Fibroblast of skin of right quadriceps (primary cell): ENCODE measurements around the gene MS4A4A.
"Not testable (repeated sequence)": the region's sequence is repeated elsewhere in the genome, so short reads cannot be mapped to it uniquely, and the experiment has no call there.

Experiments
- DNase-seq: peaks from one replicate; pipeline ENCODE4 v3.0.0-alpha.2; 2013

The MS4A4A gene

DNA sequence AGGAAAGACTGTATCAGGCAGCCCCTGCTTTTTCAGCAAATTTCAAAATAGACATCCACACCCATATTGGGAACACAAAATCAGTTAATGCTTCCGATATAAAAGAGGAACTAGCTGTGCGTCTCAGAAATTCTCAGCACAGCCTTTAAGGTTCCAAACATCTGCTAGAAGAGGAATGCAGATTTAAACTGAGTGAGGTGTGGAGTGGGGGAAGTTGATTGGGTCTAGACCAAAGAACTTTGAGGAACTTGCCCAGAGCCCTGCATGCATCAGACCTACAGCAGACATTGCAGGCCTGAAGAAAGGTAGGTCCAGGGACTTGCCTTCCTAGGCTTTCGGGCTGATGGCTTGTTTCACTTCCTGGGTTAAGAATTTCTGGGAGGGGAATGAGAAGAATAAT lies at the start of gene MS4A4A:
Gene MS4A4A (plus strand): TSS at position 255 of the 400 bp plus-strand sequence. CDS start 10 bp downstream, at position 265.
- no peak for DNase-seq

DNA sequence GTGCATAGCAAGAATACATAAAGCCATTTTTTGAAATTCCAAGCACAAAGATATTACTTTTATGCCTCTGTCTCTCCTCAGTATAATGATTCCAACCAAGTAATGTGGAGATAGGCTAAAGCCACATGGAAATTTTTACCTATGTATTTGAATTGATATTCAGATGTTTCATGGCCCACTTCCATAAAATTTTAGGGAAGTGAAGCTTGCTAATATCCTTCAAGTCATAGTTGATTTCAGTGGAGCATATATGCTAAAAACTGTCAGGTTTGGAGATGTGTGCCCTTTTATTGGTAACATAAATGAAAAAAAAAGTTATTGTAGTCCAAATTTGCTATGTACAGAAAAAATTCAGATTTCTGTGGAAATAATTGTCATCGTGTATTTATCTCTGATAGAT lies 49.8 kb upstream of the MS4A4A start:
- DNase-seq = no peak

DNA sequence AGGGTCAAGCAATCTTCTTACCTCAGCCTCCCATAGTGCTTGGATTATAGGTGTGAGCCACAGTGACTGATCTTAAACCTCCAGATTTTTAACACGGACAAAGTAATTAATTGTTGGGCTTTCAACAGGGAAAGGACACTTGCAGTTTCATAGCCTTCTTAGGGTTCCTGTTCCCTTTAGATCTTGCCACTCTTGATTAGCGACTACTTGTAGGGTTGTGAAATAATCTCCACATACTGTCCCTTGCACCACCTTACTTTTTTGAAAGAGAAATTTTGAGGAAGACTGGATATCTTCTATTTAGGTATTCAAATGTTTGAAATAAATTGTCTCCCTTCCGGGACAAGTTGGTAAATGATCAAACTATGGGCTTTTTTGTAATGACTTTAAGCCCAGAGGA lies 45.1 kb upstream of the MS4A4A start:
- DNase-seq = no peak

DNA sequence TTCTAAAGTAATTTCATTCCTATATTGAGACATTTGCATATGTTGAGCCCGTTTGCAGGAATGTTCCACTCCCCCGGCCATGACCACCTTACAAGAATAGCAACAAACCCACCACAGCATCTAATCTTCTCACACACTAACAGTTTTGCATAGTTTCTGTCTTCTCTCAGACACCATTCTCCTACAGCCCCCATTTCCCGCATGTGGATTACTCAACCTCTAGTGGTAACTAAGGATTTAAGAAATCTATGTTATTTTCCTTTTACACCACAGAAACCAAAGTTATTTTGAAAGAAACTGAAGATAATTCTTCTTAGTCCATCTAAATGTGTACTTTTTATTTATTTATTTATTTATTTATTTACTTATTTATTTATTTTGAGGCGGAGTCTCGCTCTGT lies 39.8 kb upstream of the MS4A4A start:
- DNase-seq = no peak

DNA sequence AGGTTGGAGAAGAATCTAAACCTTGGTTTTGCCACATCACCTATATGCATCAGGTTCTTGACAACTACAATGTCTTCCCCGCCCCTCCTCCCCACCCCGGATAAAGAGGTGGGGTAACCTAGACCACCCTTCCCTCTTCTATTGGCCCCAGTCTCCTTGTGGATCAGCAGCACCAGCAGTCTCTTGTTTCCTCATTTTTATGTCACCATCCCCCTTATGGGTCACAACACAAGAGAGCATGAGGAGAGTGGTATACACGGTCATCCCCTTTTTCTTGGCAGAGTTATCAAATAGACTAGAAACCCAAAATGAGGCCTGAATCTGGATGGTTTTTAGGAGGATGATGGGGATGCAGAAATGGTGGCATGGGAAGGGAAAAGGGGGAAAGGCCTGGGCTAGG lies 38.7 kb upstream of the MS4A4A start:
- no peak for DNase-seq

DNA sequence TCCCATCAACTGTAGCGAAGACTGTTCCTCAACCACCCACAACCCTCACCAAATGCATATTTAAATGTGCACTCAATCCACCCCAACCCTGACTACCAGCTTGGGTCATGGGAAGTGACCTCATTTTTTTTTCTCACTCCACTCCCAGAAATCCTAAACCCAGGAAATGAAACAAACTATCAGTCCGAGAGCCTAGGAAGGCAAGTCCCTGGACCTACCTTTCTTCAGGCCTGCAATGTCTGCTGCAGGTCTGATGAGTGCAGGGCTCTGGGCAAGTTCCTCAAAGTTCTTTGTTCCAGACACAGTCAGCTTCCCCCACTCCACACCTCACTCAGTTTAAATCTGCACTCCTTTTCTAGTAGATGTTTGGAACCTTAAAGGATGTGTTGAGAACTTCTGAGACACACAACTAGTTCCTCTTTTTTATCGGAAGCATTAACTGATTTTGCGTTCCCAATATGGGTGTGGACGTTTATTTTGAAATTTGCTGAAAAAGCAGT lies 37.7 kb upstream of the MS4A4A start, which contains the start of gene MS4A4E:
Gene MS4A4E (minus strand): TSS at position 398 of the 500 bp plus-strand sequence. CDS start 13,082 bp downstream, outside the sequence.
- DNase-seq = no peak

DNA sequence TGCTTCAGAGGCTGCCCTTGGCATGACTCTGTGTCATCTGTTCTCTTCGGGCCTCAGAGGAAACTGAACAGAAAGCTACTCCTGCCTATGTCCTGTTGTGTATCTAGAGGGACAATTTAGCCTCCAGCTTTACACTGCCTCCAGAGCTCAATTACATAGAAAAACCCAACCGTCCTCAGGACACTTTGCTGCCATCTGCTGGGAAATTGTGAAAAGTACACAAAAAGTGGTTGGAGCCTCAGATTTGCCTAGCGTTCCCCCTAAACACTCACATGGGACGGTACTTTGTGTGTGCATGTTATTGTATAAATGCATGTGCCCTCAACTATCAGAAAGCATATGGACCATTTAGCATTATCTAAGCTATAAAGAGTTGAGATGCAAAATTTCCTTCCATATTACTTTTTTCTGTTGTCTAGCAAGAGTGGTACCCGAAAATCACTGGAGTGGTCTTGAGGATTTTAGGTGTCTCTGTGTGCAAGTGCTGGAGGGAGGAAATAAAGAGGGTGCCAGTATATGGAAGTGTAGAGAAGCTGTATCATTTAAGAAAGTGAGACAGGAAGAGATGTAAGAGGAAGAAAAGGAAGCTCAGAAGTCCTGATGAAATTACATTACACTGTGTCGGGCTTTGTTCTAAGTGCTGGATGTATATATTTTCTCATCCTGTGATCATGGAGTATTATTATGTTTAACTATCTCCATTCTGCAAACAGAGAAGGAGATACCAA lies 28.8 kb upstream of the MS4A4A start:
- no peak for DNase-seq

DNA sequence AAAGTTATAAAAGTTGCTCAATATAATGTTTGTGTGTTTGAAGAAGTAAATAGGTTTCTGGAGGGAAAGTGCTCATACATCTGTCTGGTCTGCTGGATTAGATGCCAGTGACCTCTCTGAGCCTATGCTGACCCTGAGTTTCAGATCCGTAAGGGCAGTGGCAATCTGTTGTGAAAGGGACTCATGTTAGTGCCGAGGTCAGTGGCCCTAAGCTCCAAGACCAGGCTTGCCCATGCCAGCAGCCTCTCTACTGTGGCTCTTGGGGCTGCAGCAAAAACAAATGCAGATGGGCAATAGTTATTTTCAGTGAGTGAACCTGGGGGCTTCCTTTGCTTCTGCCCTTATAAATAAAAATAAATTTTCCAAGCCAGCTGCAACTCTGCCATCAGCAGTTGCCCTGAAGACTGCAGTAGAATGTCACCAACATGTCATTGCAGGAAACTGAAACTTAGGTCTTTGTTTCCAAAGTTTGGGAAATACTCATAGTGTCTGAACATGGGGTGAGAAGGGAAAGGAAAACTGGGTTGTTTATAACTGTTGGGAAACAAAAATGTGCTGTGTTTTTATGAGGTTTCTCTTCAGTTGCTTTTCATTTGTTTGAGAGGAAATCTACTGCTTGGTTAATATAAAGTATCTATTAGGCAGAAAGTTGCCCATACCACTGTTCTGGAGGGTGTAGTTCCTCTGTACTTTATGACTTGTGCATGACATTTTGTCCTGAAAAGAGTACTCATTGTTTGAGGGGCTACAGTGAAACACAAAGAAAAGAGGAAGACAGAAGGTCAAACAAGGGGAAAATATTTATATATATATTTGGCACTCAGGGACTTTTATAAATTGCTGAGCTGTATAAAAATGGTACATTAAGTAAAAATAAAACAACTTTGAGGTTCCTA lies 28.0 kb upstream of the MS4A4A start:
- no peak for DNase-seq

DNA sequence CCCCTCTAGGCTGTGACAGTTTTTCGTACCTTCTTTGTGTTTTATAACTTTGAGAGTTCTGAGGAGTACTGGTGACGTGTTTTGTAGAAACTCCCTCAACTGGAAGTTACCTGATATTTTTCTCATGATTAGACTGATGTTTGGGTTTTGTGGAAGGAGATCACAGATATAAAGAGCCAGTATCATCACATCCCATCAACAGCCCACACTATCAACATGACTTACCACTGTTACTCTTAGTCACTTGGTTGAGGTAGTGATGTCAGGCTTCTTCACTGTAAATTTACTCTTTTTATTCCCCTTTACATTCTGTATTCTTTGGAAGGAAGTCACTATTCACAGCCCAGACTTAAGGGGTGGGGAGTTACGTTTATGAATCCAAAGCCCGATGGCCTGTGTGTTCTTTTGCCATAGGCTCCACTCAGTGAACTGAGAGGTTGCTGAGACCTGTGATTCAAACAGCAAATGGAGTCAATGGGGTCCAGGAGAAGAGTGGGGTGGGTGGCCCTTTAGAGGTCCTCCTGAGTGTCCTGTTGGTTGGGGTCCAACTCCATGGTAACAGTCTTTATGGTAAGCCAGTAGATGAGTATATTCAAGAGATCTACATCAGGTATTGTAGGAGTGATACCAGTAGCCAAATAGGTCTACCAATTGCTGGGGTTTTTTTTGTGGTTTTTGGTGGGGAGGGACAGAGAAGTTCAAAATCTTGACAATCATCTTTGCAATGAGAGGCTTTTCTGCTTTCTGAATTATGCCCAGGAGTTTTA lies 22.3 kb upstream of the MS4A4A start:
- DNase-seq = no peak

DNA sequence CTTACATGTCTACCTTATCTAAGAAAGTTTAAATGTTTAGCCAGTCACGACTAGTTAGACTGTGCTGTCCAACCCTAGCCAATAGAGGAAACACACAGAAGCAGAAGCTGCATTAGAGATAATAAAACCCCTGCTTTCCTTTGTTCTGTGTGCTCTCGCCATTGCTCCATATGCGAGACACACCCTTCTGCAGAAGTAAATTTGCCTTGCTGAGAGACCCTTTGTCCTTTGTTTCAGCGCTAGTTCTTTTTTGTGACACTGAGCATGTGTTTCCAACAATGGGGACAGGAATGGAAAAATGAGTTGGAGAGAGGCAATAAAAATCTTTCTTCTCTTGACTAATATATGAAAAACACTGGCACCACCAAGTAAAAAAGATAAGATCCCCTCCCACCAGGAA lies 19.5 kb upstream of the MS4A4A start:
- DNase-seq = no peak

DNA sequence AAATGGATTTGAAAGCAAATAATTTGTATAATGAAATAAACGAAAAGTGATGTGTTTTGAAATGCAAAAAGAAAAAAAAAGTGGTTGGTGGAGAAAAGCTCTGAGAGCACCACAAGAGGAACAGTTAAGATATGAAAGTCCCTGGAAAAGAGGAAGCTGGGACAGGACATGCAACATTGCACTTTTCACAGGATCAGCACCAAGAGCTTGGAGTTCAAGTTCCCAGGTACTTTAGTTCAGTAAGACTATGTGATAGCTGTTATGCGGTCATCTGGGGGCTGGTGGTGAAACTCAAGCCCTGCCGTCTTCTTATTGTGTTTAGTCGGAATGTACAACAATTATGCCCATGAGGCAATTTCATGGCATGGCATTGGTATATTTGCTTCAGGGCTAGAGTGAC lies 17.1 kb upstream of the MS4A4A start:
- no peak for DNase-seq

DNA sequence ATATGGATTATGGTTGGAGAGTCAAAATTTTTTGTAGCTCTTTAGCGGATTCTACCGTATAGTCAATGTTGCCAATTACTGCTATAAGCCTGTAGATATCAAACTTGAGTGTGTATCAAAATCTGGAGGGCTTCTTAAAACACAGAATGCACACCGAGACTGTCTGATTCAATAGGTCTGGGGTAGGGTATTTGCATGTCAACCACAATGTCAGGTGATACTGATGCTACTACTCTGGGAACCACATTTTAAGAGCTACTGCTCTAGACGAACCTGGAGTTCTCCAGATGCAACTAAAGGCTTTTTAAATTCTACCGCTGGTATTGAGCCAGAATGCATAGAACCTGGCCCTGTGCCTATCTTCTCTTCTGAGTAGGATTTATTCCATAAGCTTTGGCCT lies 15.8 kb upstream of the MS4A4A start:
- no peak for DNase-seq

DNA sequence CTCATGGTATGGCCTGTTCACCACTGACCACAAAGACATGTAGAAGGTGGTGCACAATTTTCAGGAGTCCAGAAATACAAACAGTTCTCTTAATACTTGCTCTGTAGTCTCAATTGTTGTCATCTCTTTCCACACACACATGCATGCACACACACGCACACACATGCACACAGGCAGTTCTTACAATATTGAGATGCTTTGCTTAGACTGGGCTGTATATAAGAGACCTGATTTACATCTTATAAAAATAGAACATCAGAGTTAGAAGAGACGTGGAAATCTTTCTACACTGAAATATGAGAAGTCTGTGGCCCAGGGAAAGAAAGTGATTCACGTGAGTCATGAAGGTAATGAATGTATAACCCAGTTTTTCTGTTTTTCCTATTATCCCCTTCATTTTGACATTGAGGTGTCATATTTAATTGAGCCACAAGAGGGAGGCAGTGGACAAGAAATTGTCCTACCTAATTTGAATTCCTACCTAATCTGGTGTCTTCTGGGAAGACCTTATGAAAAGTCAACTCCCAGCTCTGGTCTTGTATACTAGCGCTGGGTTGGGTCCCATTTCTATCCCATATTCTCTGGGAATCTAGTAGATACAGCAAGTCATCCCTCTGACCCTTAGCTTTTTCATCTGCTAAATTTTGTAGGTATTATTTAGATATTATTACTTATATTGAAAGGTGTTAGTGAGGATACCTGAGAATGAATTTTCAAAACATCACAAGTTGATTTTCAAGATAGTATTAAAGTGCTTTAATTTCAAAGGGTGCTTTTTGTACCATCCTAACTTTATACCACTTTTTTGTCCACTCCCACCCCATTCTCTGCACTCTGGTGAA lies 14.9 kb upstream of the MS4A4A start:
- peak; percentile 2 for DNase-seq

DNA sequence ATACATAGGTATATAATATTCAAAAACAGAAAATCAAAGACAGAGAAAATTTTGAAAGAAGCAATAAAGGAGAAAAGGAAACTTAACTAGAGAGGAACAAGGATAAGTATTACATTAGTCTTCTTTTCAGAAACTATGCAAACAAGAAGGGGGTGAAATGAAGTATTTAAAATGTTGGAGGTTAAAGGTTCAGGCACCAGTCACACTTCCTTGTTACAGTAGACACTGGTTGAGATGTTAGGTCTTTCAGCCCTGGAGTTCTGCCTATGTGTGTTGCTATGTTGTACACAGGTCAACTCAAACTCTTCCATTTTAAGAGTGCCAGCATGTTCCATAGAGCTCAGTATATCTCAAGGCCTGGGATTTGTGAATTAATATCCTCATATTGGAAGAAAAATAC lies 6.0 kb upstream of the MS4A4A start:
- no peak for DNase-seq

DNA sequence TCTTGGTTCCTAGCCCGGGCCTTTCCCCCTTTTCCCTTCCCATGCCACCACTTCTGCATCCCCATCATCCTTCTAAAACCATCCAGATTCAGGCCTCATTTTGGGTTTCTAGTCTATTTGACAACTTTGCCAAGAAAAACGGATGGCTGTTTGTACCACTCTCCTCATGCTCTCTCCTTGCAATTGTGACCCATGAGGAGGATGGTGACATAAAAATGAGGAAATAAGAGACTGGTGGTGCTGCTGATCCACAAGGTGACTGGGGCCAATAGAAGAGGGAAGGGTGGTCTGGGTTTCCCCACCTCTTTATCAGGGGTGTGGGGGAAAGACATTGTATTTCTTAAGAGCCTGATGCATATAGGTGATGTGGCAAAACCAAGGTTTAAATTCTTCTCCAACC lies 1.0 kb downstream of the MS4A4A start:
- DNase-seq = no peak

DNA sequence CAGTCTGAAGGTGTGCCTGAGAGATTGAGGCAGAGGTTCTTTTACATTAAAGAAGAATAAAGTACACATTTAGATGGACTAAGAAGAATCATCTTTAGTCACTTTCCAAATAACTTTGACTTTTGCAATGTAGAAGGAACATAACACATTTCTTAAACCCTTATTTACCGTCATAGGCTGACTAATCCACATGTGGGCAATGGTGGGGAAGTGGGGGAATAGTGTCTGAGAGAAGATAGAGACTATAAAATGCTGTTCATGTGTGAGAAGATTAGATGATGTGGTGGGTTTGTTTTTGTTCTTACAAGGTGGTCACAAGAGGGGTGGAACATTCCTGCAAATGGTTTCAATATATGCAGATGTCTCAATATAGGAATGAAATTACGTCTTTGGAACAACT lies 1.8 kb downstream of the MS4A4A start:
- no peak for DNase-seq

DNA sequence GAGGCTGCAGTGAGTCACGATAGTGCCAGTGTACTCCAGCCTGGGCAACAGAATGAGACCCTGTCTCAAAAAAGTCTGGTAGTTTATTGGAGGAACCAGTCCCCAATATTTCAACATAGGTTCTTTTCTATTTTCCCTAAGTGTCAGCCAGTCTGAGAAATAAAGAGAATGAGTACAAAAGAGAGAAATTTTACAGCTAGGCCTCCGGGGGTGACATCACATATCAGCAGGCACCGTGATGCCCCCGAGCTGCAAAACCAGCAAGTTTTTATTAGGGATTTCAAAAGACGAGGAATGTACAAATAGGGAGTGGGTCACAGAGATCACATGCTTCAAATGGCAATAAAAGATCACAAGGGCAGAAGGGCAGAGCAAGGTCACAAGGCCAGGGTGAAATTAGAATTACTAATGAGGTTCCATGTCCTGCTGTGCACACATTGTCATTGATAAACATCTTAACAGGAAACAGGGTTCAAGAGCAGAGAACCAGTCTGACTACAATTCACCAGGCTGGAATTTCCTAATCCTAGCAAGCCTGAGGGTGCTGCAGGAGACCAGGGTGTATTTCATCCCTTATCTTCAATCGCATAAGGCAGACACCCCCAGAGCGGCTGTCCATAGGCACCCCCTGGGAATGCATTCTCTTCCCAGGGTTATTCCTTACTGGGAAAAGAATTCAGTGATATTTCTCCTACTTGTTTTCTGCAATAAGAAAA lies 5.1 kb downstream of the MS4A4A start:
- not testable (repeated sequence) for DNase-seq

DNA sequence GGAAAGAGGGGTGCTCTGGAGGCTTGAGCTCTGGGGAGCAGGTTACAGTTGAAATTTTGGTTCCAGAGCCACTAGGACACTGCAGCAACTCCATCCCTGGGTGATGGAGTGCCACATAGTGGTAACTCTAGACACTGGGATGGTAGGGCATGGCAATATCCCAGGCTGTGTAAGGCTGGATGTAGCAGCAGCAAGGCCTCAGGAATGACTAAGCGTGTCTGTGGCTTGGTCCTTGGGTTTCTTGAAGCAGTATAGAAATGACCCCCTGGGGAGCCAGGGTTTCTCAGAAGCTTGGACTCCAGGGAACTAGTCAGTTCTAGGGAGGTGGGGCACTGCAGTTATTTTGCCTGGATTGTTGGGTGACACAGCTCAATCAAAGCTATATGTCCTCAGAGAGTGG lies 8.1 kb downstream of the MS4A4A start:
- no peak for DNase-seq

DNA sequence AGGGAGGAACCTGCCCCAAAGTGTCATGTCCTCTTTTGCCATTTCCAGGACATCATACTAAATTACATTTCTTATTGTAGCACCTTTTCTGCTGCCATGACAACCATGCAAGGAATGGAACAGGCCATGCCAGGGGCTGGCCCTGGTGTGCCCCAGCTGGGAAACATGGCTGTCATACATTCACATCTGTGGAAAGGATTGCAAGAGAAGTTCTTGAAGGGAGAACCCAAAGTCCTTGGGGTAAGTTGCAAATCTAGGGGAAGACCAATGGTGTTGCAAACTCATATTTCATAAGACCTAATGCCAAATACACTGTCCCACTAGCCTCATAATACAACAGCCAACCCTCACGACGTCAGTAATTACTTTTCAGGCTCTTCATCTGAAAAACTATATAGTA lies 11.7 kb downstream of the MS4A4A start:
- no peak for DNase-seq

DNA sequence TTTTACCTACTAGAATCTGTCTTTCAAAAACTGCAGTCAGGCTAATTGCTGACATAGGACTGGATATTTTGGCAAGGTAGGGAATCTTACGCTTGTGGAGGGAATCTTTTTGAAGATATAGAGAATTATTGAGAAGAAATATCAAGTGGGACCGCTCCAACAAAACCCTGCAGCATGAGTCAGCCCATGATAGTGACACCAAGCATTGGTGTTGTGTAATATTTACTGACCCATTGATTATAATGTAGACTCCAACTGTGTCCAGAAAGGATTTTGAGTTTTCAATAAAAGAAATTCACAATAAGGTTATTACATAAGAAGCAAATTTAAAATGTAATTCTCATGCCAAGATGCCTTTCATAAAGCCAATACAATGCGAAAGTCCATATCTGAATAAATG lies 20.7 kb downstream of the MS4A4A start:
- DNase-seq = no peak

DNA sequence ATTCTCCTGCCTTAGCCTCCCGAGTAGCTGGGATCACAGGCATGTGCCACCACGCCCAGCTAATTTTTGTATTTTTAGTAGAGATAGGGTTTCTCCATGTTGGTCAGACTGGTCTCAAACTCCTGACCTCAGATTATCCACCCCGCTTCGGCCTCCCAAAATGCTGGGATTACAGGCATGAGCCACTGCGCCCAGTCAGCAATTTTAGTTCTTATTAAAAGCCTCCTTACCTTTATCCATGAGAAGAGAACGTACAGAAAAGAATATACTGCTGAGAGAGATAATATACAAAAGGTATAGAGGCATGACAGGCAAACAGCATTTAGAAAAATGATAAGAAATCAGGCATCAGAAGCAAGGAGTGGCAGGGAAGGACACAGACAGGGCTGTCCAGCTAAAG lies 21.4 kb downstream of the MS4A4A start:
- not testable (repeated sequence) for DNase-seq

DNA sequence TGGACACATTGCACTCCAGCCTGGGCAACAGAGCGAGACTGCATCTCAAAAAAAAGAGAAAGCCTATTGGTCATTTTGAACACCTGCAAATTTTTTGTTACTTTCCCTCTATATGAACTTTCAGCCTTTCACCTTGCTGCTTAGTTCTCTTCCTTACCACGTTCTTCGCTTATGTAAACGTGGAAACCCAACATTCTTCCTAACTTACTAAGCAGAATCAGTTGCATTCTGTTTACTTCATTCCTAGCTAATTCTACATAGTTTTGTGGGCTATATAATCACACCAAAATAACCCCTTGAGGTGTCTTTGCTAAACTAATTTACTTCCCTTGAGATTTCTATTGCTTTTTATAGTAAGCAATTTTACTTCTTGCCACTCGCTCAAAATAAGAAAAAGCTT lies 23.2 kb downstream of the MS4A4A start:
- DNase-seq = no peak
